A172 (cell line): ENCODE results near the gene PDXDC1. TPM values are rescaled to one million over a fixed set of nuclear protein-coding genes. Genes with fewer than 3 reads are reported as not detected.
"Not testable (repeated sequence)": the region's sequence is repeated elsewhere in the genome, so short reads cannot be mapped to it uniquely, and the experiment has no call there.

Source experiments
- DNase-seq: peaks from one replicate; pipeline ENCODE4 v3.0.0-alpha.2; 2015; ENCODE audit warnings: low spot score
- total RNA-seq: library from RNA; depleted of rRNA; stranded (reverse); fragments of >200 nt; shearing (Covaris generic); gene quantifications from 2 replicates; pipeline ENCODE4 v1.2.3, GENCODE V29; 2014

Gene PDXDC1
- total RNA-seq, 1 experiment from 2014 or later: 89.8 TPM

GRCh38 chr16:15035163-15035729 is 60.4 kb downstream of the PDXDC1 start:
- no peak for DNase-seq

DNA sequence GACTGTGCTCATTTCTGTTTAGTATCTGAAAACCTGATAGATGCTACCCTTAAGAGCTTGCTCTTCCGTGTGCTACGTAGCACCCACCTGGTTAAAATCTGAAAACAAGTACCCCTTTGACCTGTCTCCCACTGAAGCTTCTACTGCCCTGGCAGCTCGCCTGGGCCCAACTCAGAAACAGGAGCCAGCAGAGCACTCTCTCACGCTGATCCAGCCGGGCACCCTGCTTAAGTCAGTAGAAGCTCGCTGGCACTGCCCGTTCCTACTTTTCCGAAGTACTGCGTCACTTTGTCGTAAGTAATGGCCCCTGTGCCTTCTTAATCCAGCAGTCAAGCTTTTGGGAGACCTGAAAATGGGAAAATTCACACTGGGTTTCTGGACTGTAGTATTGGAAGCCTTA is 62.2 kb downstream of the PDXDC1 start:
- DNase-seq: no peak

DNA sequence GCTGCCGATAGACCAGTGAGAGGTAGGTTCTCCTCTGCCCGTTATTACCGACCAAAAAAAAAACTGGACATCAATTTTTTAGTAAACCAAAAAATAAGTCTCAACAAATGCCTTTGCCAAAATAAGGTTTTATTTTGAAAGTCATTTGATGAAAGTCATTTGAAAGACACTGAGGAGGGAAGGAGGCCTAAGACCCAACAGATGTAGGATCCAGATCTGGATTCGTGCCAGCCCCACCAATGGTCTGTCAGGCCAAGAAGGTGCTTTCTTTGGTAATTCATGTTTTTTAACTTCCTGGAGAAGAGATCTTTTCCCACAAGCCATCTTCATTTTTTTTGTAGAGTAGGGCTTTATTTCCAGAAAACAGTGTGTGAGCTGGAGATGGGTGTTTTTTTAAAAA is 62.9 kb downstream of the PDXDC1 start:
- no peak for DNase-seq

- no peak for DNase-seq
Observed at GRCh38 chr16:15038689-15039088, 63.9 kb downstream of the PDXDC1 start.

DNA sequence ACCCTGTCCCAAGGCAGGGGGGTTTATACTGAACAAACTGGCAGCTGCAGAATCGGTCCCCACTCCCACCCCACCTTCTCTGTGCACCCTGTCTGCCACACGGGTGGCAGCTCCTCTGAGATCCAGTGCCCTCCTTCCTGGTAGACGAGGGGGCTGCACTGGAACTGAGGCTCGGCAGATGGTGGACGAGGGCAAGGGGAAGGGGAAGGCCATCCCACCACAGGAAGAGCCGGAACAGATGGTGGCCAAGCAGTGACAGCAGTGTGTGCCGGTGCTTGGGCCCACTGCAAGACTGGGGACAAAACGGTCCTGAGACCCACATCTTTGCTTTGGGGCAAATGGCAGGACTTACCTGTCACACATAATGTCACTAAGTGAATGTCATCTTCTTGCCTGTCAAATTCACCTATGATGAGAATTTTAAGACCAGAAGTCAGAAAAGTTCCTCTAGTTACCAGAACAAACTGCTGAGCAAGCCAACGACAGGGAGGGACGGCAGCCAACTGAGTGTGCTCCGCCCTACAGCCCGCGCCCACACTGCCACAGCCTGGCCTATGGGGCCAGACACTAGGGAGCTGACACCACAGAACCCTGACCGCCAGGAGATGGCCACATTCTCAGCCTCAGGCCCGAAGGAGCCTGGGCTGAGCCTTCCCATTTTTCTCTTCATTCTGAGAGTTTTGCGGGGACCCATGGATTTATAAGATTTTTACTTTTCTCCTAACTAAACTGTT is 66.6 kb downstream of the PDXDC1 start:
- peak; percentile 64 for DNase-seq

DNA sequence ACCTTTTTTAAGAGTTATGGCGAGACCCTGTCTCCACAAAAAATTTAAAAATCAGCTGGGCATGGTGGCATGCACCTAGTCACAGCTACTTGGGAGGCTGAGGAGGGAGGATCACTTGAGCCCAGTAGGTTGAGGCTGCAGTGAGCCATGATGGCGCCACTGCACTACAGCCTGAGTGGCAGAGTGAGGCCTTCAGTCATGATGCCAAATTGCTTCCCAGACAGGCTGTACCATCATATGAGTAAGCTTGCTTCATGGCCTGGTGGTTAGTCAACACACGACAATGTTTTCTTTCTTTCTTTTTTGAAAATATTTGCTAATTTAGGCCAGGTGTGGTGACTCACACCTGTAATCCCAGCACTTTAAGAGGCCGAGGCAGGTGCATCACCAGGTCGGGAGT is 68.5 kb downstream of the PDXDC1 start:
- no peak for DNase-seq

DNA sequence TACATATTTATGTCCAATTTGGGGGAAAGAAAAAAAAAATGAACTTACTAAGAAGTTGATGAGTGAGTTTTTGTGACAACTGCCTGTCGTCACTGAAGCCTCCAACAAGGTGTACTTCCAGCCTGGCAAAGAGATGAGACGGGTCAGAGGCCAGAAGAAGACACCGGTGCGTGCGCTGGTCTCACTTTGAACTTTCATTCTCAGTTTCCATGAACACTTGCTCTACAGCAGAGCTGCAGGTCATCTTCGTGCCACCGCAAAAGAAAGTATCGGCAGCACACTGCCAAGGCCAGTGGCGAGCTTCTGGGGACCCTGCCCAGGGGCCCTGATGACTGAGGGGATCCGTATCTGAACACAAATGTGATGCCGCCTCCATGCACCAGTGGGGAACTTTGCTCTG is 69.5 kb downstream of the PDXDC1 start:
- DNase-seq: no peak

DNA sequence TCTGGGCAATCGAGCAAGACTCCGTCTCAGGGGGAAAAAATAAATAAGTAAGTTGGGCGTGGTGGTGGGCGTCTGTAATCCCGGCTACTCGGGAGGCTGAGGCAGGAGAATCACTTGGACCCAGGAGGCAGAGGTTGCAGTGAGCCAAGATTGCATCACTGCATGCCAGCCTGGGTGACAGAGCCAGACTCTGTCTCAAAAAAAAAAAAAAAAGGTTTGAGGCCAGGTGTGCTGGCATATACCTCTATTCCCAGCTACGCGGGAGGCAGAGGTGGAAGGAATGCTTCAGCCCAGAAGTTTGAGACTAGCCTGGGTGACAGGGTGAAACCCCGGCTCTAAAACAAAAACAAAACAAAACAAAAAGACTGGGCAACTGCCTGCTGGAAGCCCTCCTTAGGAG is 70.4 kb downstream of the PDXDC1 start:
- not testable (repeated sequence) for DNase-seq

DNA sequence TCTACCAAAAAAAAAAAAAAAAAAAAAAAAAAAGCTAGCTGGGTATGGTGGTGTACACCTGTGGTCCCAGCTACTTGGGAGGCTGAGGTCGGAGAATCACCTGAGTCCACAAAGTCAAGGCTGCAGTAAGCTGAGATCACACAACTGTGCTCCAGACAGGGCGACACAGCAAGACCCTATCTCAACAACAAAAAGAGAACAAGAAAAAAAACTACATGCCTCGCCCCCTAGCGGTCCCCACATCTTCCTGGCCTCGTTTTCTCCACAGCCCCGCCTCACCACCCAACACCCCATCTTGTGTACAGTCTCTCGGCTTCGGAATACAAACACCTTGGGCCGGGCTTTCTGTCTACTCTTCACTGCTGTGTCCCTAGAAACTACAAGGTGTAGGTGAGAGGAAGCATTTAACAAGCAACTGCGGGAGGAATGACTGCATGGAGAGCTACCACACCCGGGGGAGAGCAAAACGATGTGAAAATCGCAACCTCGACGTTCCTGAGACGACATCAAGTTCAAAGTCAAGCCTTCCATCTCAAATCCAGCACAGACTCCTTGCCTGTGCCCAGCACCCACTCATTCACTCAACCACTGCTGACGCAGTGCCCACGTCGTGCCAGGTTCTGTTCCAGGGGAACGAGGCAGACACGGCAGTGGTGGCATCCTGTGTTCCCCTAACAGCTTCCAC is 72.0 kb downstream of the PDXDC1 start:
- no peak for DNase-seq

- no peak for DNase-seq
Observed at GRCh38 chr16:15049581-15050180, 74.9 kb downstream of the PDXDC1 start.

GRCh38 chr16:15050440-15050839 is 75.6 kb downstream of the PDXDC1 start:
- not testable (repeated sequence) for DNase-seq

- DNase-seq: no peak
Observed at GRCh38 chr16:15051387-15051951, 76.6 kb downstream of the PDXDC1 start.

DNA sequence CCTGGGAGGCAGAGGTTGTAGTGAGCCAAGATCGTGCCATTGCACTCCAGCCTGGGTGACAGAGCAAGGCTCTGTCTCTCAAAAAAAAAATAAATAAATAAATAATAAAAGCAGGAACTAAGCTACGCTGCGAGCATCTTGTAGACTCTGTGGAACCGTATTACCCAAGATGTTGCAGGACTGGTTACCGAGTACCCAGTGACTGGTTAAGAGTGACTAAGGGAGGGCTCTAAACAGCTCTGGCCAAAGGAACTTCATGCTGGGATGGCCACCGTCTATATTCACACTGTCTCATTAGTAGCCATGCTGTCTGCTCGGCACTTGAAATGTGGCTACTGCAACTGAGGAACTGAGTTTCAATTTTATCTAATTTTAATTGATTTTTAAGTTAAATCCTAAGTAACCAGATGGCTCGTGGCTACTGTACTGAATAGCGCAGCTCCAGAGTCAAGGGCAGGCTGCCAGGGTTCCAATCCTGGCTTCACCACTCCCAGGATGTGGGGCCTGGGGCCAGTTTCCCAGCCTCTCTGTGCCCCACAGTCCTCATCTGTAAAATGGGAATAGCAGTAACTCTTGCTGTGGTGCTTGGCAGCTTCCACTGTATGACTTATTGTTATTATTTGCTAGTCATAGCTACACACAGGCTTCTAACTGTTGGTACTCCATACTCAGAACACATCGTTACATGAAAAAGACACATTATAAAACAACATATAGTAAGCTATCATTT is 78.1 kb downstream of the PDXDC1 start:
- no peak for DNase-seq

DNA sequence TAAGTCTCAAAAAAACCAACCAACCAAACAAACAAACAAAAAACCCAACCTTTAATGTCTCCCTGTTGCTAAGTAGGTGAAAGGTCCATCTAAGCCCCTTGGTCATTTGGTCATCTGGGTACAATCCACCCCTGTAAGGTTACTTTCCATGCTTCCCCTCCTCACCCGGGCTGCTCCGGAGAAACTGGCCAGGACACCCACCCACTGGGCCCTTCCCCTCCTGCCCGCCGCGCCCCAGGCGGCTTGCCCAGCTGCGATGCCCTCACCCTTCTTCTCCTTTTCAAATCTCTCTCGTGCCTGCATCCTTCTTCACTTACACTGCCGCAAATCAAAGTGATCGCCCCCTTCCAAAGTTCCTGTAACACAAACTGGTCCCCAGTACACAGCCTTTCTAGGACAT is 79.1 kb downstream of the PDXDC1 start:
- DNase-seq: no peak

- DNase-seq: peak; percentile 13
Observed at GRCh38 chr16:15054357-15055140, 79.7 kb downstream of the PDXDC1 start.

- DNase-seq: peak; percentile 32
Observed at GRCh38 chr16:15055141-15056053, 80.6 kb downstream of the PDXDC1 start.

DNA sequence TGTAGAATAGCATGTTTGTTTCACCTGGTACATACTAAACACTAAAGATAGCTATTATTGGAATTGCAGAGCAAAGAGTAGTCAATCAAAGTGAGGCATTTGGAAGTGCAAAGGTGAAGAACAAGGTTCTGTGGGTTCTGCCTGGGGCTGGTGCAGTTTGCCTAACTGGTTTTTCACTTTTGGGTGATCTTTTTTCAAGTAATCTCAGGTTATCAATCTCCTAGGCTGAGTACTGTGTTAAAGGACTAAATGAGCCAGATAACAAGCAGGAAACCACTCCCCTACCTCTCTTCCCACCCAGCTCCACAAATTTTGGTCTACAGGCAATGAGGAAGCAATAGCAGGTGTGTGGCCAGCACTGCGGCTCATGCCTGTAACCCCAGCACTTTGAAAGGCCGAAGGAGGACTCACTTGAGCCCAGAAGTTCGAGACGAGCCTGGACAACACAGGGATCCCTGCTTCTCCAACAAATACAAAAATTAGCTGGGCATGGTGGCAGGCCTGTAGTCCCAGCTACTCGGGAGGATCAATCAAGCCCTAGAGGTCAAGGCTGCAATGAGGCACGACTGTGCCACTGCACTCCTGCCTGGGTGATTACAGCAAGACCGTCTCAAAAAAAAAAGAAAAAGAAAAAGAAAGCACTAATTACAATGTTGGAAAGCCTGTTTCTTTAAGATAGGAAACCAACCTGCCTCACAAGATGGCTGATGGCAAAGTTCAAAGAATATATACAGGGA is 83.0 kb downstream of the PDXDC1 start:
- no peak for DNase-seq

DNA sequence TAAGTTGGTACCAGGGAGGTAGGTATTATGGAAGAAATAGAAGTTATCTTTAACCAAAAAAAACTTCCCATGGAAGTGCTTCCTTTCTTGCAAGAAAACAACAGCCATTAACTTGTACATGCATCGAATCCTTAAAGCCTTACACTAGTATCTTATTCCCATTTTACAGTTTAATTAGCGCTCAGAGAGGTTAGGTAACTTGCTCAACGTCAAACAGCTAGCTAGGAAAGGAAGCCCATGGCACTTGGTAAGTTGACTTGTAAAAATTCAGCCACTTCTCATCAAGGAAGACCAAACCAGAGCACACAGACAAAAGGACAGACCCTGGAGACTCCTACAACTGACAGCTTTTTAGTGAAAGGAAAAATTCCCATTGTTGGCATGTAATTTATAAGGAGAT is 84.5 kb downstream of the PDXDC1 start:
- DNase-seq: no peak
